Right lobe of liver (tissue), 6 donors: Measurements from ENCODE around the gene PLAAT4. TPM values are rescaled to one million over a fixed set of nuclear protein-coding genes. Genes with fewer than 3 reads are reported as not detected.

ENCODE experiments used
- ATAC-seq, 4 donors: fragments of 200-7000 bp; cut with Tn5 transposase; one replicate each; pipeline ENCODE4 v1.9.1; 2020; ENCODE audit warnings: mild to moderate bottlenecking in 4 of 4, moderate library complexity in 4 of 4
- DNase-seq, 3 donors: peaks; one replicate each; pipeline ENCODE4 v3.0.0-alpha.2; 2020
- H3K27ac ChIP-seq, 3 donors: fragments of 200-600 bp; one replicate each; pipeline ENCODE4 v1.8.0; 2022
- H3K27me3 ChIP-seq, 2 donors: fragments of 200-600 bp; one replicate each; pipeline ENCODE4 v1.8.0; 2022
- H3K36me3 ChIP-seq, 4 donors: fragments of 200-600 bp; sonication (generic) in 1 of 4; one replicate each; pipeline versions ENCODE4 v1.5.1 to v1.8.0; 2017 to 2022; ENCODE audit warnings: control low read depth in 1 of 4
- H3K4me1 ChIP-seq, 4 donors: fragments of 200-600 bp; sonication (generic) in 1 of 4; one replicate each; pipeline versions ENCODE4 v1.5.1 to v1.8.0; 2017 to 2022; ENCODE audit warnings: control low read depth in 1 of 4
- H3K4me3 ChIP-seq, 3 donors: fragments of 200-600 bp; one replicate each; pipeline ENCODE4 v1.8.0; 2022
- H3K9me3 ChIP-seq, 4 donors: fragments of 200-600 bp; sonication (generic) in 1 of 4; one replicate each; pipeline versions ENCODE4 v1.5.1 to v1.8.0; 2017 to 2022; ENCODE audit warnings: control low read depth in 1 of 4
- POLR2A ChIP-seq: fragments of 450-650 bp; IDR thresholded peaks from one replicate; pipeline ENCODE4 v1.6.1; 2017; ENCODE audit warnings: antibody characterized with exemption, mild to moderate bottlenecking
- WGBS: methylation state at CpG from one replicate; pipeline ENCODE4 v1.1.6; 2018; ENCODE audit warnings: low coverage, low lambda C conversion rate; ENCODE audit not compliant: insufficient coverage; ENCODE audit errors: missing lambda C conversion rate; 5-methylcytosine and 5-hydroxymethylcytosine counted together
- intact Hi-C, 2 donors: fragments of 100-400 bp; cut with DNase I; formaldehyde crosslinking; loops; one replicate each; pipeline versions ENCODE4 v1.11.2 to v1.14.1; 2022
- total RNA-seq, 6 experiments: library from RNA; depleted of rRNA in 2 of 6; stranded (reverse); fragments of >200 nt in 2 of 6; fragmentation: NEBNext Ultra II Directional in 3 of 6; extraction: Animal tissue kit (Norgen Biotek cat#: 25700) in 3 of 6; gene quantifications; one replicate each; pipeline versions ENCODE4 v1.1.0 to v1.2.4, GENCODE V29; 2016 to 2023
- TF ChIP-seq, protein P1 (sequence below), 4 donors: fragments of 200-600 bp in 3 of 4; fragments of 450-650 bp in 1 of 4; IDR thresholded peaks; one replicate each; pipeline versions ENCODE4 v1.5.1 to v1.8.0; 2016 to 2022; ENCODE audit warnings: antibody characterized with exemption in 4 of 4, mild to moderate bottlenecking in 2 of 4
- donor health status: DM: no; HTN: yes; CAD: no.
- donor health status: DM: no; HTN: no; CAD: no.
- donor health status: DM: no; HTN: no; CAD: no.
- donor health status: DM: no; HTN: yes; CAD: no.
- donor health status: DM: no; HTN: yes; CAD: no.

Gene PLAAT4
- total RNA-seq, 6 experiments from 2014 or later, result 15.9 to 56.8 (median 47.0) TPM

- Histone ChIP-seq H3K4me1 (peaks cover 0 to 32% (median 6%) of the 10 kb centered on the region in 4 donors), H3K4me3 (no peak overlapping the region), H3K27me3 (no peaks in the 10 kb centered on the region), H3K27ac (peak overlapping the region in 1 of 3 donors; percentile 33), H3K9me3 (no peaks in the 10 kb centered on the region), H3K36me3 (no peaks in the 10 kb centered on the region)
- TF ChIP-seq, protein P1, sequence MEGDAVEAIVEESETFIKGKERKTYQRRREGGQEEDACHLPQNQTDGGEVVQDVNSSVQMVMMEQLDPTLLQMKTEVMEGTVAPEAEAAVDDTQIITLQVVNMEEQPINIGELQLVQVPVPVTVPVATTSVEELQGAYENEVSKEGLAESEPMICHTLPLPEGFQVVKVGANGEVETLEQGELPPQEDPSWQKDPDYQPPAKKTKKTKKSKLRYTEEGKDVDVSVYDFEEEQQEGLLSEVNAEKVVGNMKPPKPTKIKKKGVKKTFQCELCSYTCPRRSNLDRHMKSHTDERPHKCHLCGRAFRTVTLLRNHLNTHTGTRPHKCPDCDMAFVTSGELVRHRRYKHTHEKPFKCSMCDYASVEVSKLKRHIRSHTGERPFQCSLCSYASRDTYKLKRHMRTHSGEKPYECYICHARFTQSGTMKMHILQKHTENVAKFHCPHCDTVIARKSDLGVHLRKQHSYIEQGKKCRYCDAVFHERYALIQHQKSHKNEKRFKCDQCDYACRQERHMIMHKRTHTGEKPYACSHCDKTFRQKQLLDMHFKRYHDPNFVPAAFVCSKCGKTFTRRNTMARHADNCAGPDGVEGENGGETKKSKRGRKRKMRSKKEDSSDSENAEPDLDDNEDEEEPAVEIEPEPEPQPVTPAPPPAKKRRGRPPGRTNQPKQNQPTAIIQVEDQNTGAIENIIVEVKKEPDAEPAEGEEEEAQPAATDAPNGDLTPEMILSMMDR (IDR thresholded peaks at IDR 0.05), result peak in 2 of 4 donors; percentile 16 to 17
- TF ChIP-seq POLR2A, result no peak
- ATAC-seq, result peak; percentile 89 to 91 (median 90)
- 69% methylated on average over 5 of the region's 7 CpGs for WGBS
- peak; percentile 77 to 91 (median 87) for DNase-seq
- intact Hi-C loops, result no loop called here
Observed at GRCh38 chr11:63510360-63511047, 26.1 kb upstream of the PLAAT4 start.

DNA sequence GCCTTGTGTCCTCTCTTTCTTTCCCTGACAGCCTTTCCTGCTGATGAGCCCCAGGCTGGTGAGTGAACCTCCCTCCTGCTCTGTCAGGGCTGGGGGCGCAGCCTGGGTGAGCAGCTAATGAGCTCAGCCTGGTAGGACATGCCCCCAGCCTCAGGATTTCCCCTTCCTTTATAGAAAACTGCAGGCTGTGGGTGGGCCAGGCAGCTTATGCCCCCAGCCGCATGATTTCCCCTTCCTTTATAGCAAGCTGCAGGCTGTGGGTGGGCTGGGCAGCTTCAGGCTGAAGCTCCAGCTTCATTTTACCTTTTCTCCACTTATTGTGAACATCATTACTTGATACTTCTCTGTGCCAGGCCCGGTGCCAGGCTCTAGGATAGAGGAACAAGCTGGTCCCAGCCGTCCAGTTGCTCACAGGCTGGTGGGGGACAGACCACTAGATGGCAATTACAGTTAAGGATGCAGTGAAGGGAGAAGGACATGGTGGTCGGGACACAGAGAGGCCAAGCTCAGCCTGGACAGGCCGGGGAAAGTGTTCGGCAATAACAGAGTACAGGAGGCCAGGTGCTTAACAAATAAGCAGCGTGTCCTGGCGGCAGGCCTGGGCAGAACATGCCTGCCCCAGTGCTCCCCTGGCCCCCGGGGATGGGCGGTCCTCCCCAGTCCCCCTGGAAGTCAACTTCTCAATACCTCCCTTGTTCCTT lies 25.4 kb upstream of the PLAAT4 start:
- Histone ChIP-seq H3K4me1 (peaks cover 0 to 29% (median 6%) of the 10 kb centered on the region in 4 donors), H3K36me3 (no peaks in the 10 kb centered on the region), H3K4me3 (no peak overlapping the region), H3K9me3 (no peaks in the 10 kb centered on the region), H3K27ac (peak overlapping the region in 1 of 3 donors; percentile 33), H3K27me3 (no peaks in the 10 kb centered on the region)
- DNase-seq, result peak in 2 of 3 donors; percentile 17 to 68
- no peak for TF ChIP-seq POLR2A
- TF ChIP-seq, protein P1 (IDR thresholded peaks at IDR 0.05), result no peak
- 63% methylated on average over 5 of the region's 11 CpGs for WGBS
- ATAC-seq, result peak; percentile 8 to 62 (median 24)
- intact Hi-C loops, result no loop called here

DNA sequence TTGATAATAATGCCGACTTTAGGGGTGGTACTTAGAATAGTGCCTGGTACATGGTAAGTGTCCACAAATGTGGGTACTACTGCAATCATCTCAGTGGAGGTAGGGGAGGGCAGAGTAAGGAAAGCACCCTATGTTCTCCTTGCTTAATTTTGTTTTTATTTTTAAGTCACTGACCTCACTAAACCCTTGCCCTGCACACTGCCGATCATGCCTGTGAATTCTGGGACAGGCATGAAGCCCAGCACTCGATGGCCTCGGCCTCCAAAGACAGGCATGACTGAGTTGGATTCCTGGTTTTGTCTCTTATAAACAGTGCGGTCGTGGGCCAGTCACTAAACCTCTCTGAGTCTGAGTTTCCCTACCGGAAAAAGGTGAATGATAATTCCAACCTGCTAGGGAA lies 23.8 kb upstream of the PLAAT4 start:
- ATAC-seq, result no peak
- Histone ChIP-seq H3K27me3 (no peaks in the 10 kb centered on the region), H3K4me3 (no peak overlapping the region), H3K27ac (no peak overlapping the region), H3K36me3 (no peaks in the 10 kb centered on the region), H3K4me1 (peaks cover 0 to 27% (median 6%) of the 10 kb centered on the region in 4 donors), H3K9me3 (no peaks in the 10 kb centered on the region)
- 57% methylated on average over 7 of the region's 7 CpGs for WGBS
- TF ChIP-seq POLR2A, result no peak
- TF ChIP-seq, protein P1 (IDR thresholded peaks at IDR 0.05), result no peak
- no peak for DNase-seq
- intact Hi-C loops, result no loop called here

DNA sequence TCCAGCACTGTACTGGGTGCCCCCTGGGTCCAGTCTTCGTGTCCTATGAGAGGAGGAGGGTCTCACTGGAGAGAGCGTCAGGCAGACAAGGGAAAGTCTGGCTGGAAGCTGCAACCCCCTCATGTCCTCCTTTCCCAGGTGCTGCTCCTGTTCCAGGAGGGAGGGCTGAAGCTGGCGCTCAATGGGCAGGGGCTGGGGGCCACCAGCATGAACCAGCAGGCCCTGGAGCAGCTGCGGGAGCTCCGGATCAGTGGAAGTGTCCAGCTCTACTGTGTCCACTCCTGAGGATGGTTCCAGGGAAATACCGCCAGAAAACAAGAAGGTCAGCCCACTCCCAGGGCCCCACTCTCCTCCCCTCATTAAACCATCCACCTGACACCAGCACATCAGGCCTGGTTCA lies 20.5 kb upstream of the PLAAT4 start:
- Histone ChIP-seq H3K4me1 (peaks cover 0 to 5% (median 0%) of the 10 kb centered on the region in 4 donors), H3K27ac (no peak overlapping the region), H3K4me3 (no peak overlapping the region), H3K9me3 (no peaks in the 10 kb centered on the region), H3K36me3 (no peaks in the 10 kb centered on the region), H3K27me3 (no peaks in the 10 kb centered on the region)
- WGBS, result no CpG with 5 or more reads among the region's 6 CpGs
- intact Hi-C loops, result no loop called here
- no peak for ATAC-seq
- TF ChIP-seq, protein P1 (IDR thresholded peaks at IDR 0.05), result no peak
- TF ChIP-seq POLR2A, result no peak
- DNase-seq, result no peak
